Upper lobe of left lung (tissue), 6 donors: ENCODE data around the gene NTF4. TPM values are rescaled to one million over a fixed set of nuclear protein-coding genes. Genes with fewer than 3 reads are reported as not detected.
A peak's percentile ranks its signal among the peaks of the same experiment; 100 is the strongest.

ENCODE experiments used
- ATAC-seq, 2 donors: fragments of 200-7000 bp; cut with Tn5 transposase; one replicate each; pipeline ENCODE4 v1.9.1; 2022; ENCODE audit warnings: mild to moderate bottlenecking in 2 of 2, moderate library complexity in 2 of 2; ENCODE audit not compliant: low FRiP score in 2 of 2
- DNase-seq, 2 donors: peaks; one replicate each; pipeline ENCODE4 v3.0.0-alpha.2; 2019 to 2020
- H3K27ac ChIP-seq, 4 donors: fragments of 200-600 bp; sonication (generic); one replicate each; pipeline ENCODE4 v1.5.1; 2016 to 2019
- H3K27me3 ChIP-seq, 4 donors: fragments of 200-600 bp; sonication (generic); one replicate each; pipeline ENCODE4 v1.5.1; 2017 to 2019
- H3K36me3 ChIP-seq, 4 donors: fragments of 200-600 bp; sonication (generic); one replicate each; pipeline ENCODE4 v1.5.1; 2016 to 2019
- H3K4me1 ChIP-seq, 4 donors: fragments of 200-600 bp; sonication (generic); one replicate each; pipeline ENCODE4 v1.5.1; 2018 to 2019
- H3K4me3 ChIP-seq, 4 donors: fragments of 200-600 bp; sonication (generic); one replicate each; pipeline ENCODE4 v1.5.1; 2017 to 2019; ENCODE audit warnings: mild to moderate bottlenecking in 2 of 4, moderate library complexity in 1 of 4
- H3K9me3 ChIP-seq, 4 donors: fragments of 200-600 bp; sonication (generic); one replicate each; pipeline ENCODE4 v1.5.1; 2018 to 2019
- CTCF ChIP-seq, 6 experiments: fragments of 450-650 bp in 4 of 6; fragments of 200-600 bp in 2 of 6; sonication (generic) in 2 of 6; IDR thresholded peaks; one replicate each; pipeline ENCODE4 v1.5.1; 2016 to 2019; ENCODE audit warnings: antibody characterized with exemption in 6 of 6
- EP300 ChIP-seq, 4 donors: sonication (generic); formaldehyde crosslinking; IDR thresholded peaks; one replicate each; pipeline ENCODE4 v1.5.1; 2017; ENCODE audit warnings: antibody characterized with exemption in 4 of 4, control low read depth in 2 of 4
- POLR2A ChIP-seq, 4 donors: fragments of 450-650 bp; IDR thresholded peaks; one replicate each; pipeline ENCODE4 v1.5.1; 2016 to 2017; ENCODE audit warnings: antibody characterized with exemption in 4 of 4, mild to moderate bottlenecking in 2 of 4
- POLR2AphosphoS5 ChIP-seq, 2 donors: sonication (generic); formaldehyde crosslinking; IDR thresholded peaks; one replicate each; pipeline ENCODE4 v1.5.1; 2017; ENCODE audit warnings: antibody characterized with exemption in 2 of 2
- WGBS, 2 donors: methylation state at CpG; one replicate each; pipeline ENCODE4 v1.1.5; 2017 to 2018; 5-methylcytosine and 5-hydroxymethylcytosine counted together
- total RNA-seq, 6 donors: library from RNA; depleted of rRNA in 4 of 6; stranded (reverse); fragments of >200 nt in 4 of 6; gene quantifications; one replicate each; pipeline versions ENCODE4 v1.1.0 to v1.2.1, GENCODE V29; 2016 to 2021
- donor health status: DM: no; HTN: no; CAD: no; lungs with moderate emphysema.
- donor health status: DM: no; HTN: yes; CAD: no; lungs with severe emphysema.

The NTF4 gene
- total RNA-seq, 6 donors from 2014 or later = 1.2 to 10.5 (median 4.9) TPM

GRCh38 chr19:49091391-49092038 is 26.9 kb upstream of the NTF4 start:
- TF ChIP-seq CTCF (IDR thresholded peaks at IDR 0.05) (no peak), EP300 (IDR thresholded peaks at IDR 0.05) (no peak), POLR2A (IDR thresholded peaks at IDR 0.05) (no peak), POLR2AphosphoS5 (IDR thresholded peaks at IDR 0.05) (no peak)
- H3K4me1 ChIP-seq = peaks cover 12 to 25% (median 13%) of the 10 kb centered on the region in 4 donors
- H3K27me3 ChIP-seq = no peaks in the 10 kb centered on the region
- peaks cover 19 to 89% (median 73%) of the 10 kb centered on the region in 4 donors for H3K36me3 ChIP-seq
- DNase-seq (no peak), ATAC-seq (no peak)
- WGBS, 2 donors = 91% methylated on average over 17 of the region's 17 CpGs
- no peak overlapping the region for H3K27ac ChIP-seq
- no peak overlapping the region for H3K4me3 ChIP-seq
- H3K9me3 ChIP-seq = no peaks in the 10 kb centered on the region

DNA sequence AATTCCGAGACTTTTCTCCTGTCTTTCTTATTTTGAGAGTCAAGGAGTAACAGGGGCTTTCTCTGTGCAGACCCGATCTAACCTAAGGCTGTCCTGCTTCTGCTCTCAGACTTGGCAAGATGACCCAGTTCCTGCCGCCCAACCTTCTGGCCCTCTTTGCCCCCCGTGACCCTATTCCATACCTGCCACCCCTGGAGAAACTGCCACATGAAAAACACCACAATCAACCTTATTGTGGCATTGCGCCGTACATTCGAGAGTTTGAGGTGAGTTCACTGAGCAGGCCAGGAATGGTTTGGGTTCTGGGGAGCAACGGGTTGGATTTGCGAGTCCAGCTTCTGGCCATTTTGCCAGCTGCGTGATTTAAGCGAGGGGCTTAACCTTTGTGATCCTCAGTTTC is 21.7 kb upstream of the NTF4 start:
- H3K27me3 ChIP-seq = no peaks in the 10 kb centered on the region
- H3K4me1 ChIP-seq = peaks cover 19 to 38% (median 23%) of the 10 kb centered on the region in 4 donors
- ATAC-seq = no peak
- H3K9me3 ChIP-seq = no peaks in the 10 kb centered on the region
- TF ChIP-seq CTCF (IDR thresholded peaks at IDR 0.05) = no peak
- TF ChIP-seq EP300 (IDR thresholded peaks at IDR 0.05) = no peak
- no peak for TF ChIP-seq POLR2A (IDR thresholded peaks at IDR 0.05)
- TF ChIP-seq POLR2AphosphoS5 (IDR thresholded peaks at IDR 0.05) = no peak
- no peak for DNase-seq
- H3K27ac ChIP-seq = peak overlapping the region in 3 of 4 donors; percentile 91 to 95 (median 92)
- WGBS, 2 donors = 56 to 57% methylated on average over 11 of the region's 11 CpGs
- H3K4me3 ChIP-seq = peak overlapping the region; percentile 93 to 100 (median 98)
- H3K36me3 ChIP-seq = peaks cover 12 to 39% (median 29%) of the 10 kb centered on the region in 4 donors

DNA sequence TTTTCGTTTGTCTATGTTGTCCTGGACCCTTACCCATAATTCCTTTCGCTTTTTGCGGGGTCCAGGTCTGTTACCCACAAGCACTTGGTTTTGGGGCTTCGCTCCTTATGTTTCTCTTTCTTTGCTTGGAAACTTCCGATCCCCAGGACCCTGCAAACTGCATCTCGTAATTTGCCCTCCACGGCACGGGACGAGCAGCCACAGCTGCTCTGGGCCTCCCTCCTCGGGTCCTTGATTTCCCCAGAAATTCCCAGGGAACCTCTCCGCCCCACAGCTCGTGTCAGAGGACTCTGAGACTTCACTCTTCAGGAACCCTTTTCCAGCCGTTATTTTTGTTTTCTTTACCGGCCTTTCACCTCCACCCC is 21.2 kb upstream of the NTF4 start:
- peak overlapping the region; percentile 89 to 95 (median 92) for H3K27ac ChIP-seq
- TF ChIP-seq EP300 (IDR thresholded peaks at IDR 0.05) (no peak), POLR2A (IDR thresholded peaks at IDR 0.05) (no peak), CTCF (IDR thresholded peaks at IDR 0.05) (no peak), POLR2AphosphoS5 (IDR thresholded peaks at IDR 0.05) (no peak)
- no peaks in the 10 kb centered on the region for H3K27me3 ChIP-seq
- peaks cover 7 to 34% (median 25%) of the 10 kb centered on the region in 4 donors for H3K36me3 ChIP-seq
- peaks cover 19 to 38% (median 23%) of the 10 kb centered on the region in 4 donors for H3K4me1 ChIP-seq
- no peak for ATAC-seq
- WGBS, 2 donors = 0 to 3% methylated on average over 14 of the region's 14 CpGs
- H3K4me3 ChIP-seq = peak overlapping the region; percentile 93 to 100 (median 98)
- no peak for DNase-seq
- H3K9me3 ChIP-seq = no peaks in the 10 kb centered on the region

GRCh38 chr19:49085020-49085867 is 20.6 kb upstream of the NTF4 start, which contains the start of gene SNRNP70:
TSS of gene SNRNP70 (plus strand) at chr19:49085451. CDS start at chr19:49086415, 964 bp downstream.
- 0 to 1% methylated on average over 24 to 51 of the region's 89 CpGs for WGBS, 2 donors
- peak within 1 kb of the TSS; percentile 93 to 100 (median 98) for H3K4me3 ChIP-seq
- peaks cover 1 to 28% (median 19%) of the 10 kb centered on the region in 4 donors for H3K36me3 ChIP-seq
- no peaks in the 10 kb centered on the region for H3K9me3 ChIP-seq
- H3K27ac ChIP-seq = peak within 1 kb of the TSS; percentile 89 to 95 (median 92)
- no peaks in the 10 kb centered on the region for H3K27me3 ChIP-seq
- peaks cover 19 to 38% (median 23%) of the 10 kb centered on the region in 4 donors for H3K4me1 ChIP-seq
- ATAC-seq (peak; percentile 99), DNase-seq (peak; percentile 98 to 100)
- TF ChIP-seq POLR2AphosphoS5 (IDR thresholded peaks at IDR 0.05) = peak; percentile 93 to 97
- peak in 3 of 6 experiments; percentile 21 to 60 (median 37) for TF ChIP-seq CTCF (IDR thresholded peaks at IDR 0.05)
- peak in 1 of 4 donors; percentile 3 for TF ChIP-seq EP300 (IDR thresholded peaks at IDR 0.05)
- TF ChIP-seq POLR2A (IDR thresholded peaks at IDR 0.05) = peak; percentile 55 to 96 (median 84)
